T-helper 2 cell (primary cell): Measurements from ENCODE around the gene MYL4.
A peak's percentile ranks its signal among the peaks of the same experiment; 100 is the strongest.
"Not testable (repeated sequence)": the region's sequence is repeated elsewhere in the genome, so short reads cannot be mapped to it uniquely, and the experiment has no call there.

Source experiments
- DNase-seq, 5 experiments: peaks; one replicate each; pipeline versions ENCODE4 v3.0.0 to v3.0.0-alpha.2; 2012 to 2022

The MYL4 gene

DNA sequence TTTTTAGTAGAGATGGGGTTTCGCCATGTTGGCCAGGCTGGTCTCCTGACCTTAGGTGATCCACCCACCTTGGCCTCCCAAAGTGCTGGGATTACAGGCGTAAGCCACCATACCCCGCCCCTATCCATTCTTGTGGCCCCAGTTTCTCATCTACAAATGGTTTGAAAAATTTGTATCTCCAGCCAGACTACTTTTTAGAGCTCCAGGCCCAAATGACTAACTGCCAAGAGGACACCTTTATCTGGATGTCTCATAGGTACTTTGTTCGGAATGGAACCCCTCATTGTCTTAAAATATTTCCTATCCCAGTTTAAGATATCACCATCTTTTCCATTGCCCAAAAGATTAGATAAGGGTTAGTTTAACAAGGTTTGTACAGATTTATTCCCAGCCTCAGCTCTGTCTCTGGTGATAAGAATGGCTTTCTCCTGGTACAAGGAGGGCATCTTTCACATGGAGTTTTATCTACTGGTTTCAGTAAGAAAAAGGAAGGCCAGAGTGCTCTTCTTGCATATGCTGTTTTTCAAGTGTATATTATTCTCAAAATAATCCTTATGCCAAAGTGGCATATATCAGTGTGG, 15.1 kb upstream of the MYL4 start:
- DNase-seq = no peak

DNA sequence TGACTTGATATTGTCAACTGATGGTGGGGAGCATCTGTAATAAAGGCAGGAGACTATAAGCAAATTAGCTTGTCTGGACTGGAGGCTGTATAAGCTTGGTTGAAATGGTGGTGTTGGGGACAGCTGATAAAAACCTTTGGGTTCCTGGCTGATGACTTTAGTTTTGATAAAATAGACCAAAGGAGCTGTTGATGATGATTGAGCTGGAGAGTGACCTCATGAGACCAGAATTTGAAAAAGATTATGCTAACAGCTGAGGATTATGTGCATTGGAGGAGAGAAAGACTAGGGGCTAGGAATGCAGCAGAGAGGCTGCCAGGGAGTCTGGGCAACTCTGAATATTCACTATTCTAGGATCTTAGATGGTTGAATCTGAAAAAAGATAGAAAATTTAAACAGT, 11.3 kb upstream of the MYL4 start:
- DNase-seq = no peak

DNA sequence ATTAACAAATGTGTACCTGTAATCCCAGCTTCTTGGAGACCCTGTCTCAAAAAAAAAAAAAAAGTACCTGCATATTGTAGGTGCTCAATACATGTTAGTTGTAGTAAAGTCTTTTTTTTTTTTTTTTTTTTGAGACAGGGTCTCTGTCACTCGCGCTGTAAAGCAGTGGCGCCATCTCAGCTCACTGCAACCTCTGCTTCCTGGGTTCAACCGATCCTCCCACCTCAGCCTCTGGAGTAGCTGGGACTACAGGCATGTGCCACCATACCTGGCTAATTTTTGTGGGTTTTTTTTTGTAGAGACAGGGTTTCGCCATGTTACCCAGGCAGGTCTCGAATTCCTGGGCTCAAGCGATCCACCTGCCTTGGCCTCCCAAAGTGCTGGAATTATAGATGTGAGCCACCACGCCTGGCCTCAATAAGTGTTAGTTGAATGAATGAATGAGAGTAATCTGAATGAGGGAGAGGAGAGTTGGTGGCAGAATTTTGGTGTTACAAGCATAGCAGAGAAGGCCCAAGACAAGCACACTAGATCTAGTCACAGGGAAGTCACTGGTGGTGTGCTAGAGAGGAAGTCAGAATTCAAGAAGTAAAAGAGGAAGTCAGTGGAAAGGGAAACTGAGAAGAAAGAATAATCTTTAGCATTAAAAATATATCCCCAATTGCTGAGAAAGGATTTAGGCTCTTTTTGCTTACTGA, 9.4 kb upstream of the MYL4 start:
- DNase-seq = no peak

- no peak for DNase-seq
Measured at GRCh38 chr17:47200325-47200664, 8.9 kb upstream of the MYL4 start.

- DNase-seq = no peak
Measured at GRCh38 chr17:47201166-47201565, 8.0 kb upstream of the MYL4 start.

GRCh38 chr17:47203984-47204721, 5.0 kb upstream of the MYL4 start:
- DNase-seq = peak in 3 of 5 experiments; percentile 16 to 81 (median 56)

DNA sequence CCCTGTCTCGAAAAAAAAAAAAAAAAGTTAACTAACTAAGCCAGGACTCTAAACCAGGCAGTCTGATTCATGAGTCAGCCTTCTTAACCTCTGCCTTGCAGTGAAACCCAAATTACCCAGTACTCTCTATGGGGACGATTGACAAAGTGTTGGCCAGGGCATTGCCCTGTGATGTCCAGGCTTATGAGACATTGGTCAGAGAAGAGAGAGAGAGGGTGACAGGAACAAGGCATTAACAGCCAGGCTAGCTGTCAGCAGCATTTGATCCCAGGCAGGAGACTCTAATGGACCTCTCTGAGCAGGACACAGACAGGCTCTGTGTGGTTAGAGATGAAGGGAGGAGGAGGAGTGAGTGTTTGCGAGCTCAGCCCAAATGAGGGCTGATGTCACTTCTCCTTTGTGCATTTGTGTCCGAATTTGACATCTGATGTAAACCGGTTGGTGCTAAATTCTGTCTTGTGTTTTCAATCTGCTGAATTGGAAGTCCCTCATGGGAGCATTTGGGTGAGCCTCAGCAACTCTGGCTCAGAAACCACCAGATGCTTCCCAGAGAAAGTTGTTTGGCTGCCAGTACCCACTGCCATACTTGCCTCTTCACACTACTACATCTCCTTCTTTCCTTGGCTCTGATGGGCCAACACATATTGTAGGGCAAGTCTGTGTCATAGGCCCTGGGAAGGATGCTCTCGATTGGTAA, 4.3 kb upstream of the MYL4 start:
- DNase-seq = peak in 2 of 5 experiments; percentile 40 to 72

DNA sequence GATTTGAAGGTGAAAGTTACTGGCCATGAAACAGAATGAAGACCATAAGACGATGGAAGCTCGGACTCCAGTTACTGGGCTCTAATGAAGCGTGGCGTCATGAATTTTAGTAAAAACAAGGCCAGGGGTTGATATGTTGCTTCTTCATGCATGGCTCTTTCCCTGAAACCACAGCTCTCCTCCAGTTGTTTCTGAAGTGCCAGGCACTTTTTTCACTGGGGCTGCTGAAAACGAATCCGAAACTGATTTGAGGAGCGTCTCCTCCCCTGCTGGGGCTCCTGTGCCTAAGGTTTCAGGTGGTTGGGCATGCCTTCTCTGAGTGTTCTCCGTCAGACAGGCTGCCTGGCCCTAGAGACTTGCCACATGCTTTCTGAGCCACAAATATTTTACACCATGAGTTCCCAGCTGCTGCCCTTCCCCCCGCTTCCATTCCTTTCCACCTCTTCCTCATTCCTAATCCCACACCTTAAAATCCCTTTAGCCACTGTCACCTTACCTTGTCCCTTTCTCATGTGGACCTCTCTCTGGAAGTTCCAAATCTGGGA, 3.7 kb upstream of the MYL4 start:
- peak in 4 of 5 experiments; percentile 45 to 91 (median 56) for DNase-seq

- DNase-seq = no peak
Measured at GRCh38 chr17:47207143-47208067, 1.7 kb upstream of the MYL4 start.

- DNase-seq = no peak
Measured at GRCh38 chr17:47209499-47209898, 351 bp downstream of the MYL4 start.

GRCh38 chr17:47210105-47210504, 957 bp downstream of the MYL4 start:
- no peak for DNase-seq

GRCh38 chr17:47210779-47211178, 1.6 kb downstream of the MYL4 start:
- no peak for DNase-seq

- DNase-seq = no peak
Measured at GRCh38 chr17:47212458-47212857, 3.3 kb downstream of the MYL4 start.

GRCh38 chr17:47213540-47213939, 4.4 kb downstream of the MYL4 start:
- DNase-seq = no peak

GRCh38 chr17:47214931-47215330, 5.8 kb downstream of the MYL4 start:
- no peak for DNase-seq

DNA sequence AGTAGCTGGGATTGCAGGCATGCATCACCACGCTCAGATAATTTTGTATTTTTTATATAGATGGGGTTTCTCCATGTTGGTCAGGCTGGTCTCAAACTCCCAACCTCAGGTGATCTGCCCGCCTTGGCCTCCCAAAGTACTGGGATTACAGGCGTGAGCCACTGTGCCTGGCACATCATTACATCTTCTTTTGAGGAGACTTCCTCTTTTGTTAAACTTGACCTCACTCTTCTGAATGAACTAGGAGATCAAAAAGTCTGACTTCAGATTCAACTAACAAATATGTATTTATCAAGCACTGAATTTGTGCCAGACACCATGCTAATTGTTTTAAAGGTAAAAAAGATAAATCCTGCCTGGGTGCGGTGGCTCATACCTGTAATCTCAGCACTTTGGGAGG, 7.7 kb downstream of the MYL4 start:
- DNase-seq = not testable (repeated sequence)

DNA sequence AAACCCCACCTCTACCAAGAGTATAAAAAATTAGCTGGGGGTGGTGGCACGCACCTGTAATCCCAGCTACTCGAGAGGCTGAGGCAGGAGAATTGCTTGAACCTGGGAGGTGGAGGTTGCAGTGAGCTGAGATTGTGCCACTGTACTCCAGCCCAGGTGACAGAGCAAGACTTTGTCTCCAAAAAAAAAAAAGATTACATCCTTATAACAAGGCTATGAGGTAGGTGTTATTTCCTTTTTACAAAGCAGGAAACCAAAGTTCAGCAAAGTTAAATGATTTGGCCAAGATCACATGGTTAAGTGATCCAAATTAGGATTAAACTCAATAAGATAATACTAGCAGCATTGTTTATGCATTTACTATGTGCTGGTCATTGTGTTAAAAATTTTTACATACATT, 8.1 kb downstream of the MYL4 start:
- DNase-seq = peak in 2 of 5 experiments; percentile 67 to 68

GRCh38 chr17:47218896-47219430, 9.8 kb downstream of the MYL4 start:
- no peak for DNase-seq

DNA sequence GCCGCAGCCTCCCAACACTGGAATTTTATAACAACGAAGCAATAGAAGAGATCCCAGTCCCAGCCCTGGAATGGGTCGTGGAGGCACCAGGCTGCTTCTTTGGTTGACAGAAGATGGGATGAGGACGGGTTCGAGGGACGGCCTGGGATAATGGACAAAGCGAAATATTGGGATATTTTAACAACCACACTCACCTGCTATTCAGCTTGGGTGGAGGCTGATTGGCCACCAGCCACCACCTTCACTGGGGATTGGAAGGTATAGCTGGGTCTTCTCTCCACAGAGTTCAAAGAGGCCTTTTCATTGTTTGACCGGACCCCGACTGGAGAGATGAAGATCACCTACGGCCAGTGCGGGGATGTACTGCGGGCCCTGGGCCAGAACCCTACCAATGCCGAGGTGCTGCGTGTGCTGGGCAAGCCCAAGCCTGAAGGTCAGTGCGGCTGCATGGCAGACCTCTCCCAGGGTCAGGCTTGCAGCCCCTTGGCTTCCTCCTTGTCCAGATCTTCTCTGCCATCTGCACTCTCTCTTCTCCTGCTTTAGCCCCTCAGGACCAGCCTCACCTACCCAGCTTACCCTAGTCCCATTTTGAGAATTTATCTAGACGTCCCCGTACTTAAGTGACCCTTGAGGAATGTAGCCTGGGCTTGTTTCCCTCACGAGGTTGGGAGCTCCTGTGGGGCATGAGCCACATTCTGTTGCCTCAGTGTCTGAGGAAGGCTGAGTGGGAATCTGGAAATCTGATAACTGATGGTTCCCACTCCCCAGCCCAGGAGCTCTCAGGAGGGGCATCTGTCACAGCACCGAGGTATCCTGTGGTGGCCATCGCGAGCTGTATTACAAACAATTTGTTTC, 10.7 kb downstream of the MYL4 start:
- no peak for DNase-seq

- peak in 2 of 5 experiments; percentile 60 to 64 for DNase-seq
Measured at GRCh38 chr17:47220531-47220999, 11.4 kb downstream of the MYL4 start.

DNA sequence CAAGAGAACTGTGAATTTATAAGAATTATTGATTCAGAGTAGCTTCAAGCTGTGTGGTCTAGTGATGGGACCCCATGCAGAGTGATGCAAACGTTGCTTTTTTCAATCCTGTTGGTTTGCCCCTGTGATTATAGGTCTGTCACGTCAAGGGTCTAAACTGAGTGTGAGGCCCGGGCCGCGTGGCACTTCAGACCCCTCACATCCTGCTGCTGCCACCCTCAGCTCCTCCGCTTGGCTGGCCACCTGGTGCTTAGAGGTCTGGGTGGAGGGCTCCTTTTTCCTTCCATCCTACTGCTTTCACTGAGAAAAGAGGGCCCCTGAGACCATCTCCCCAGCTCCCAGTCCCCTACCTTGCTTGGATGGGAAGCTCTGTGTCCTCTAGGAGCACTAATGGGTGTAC, 12.0 kb downstream of the MYL4 start:
- no peak for DNase-seq
